Measurements from ENCODE around the gene IMPG2. TPM values are rescaled to one million over a fixed set of nuclear protein-coding genes. Genes with fewer than 3 reads are reported as not detected.

IMPG2 gene
- polyA plus RNA-seq, 1 donor (not counting 4 experiments of a cell fraction or from before 2014, with no cell fraction given), result 0.16 TPM

- no peaks in the 10 kb centered on the region for H3K9me1 ChIP-seq (ENCODE audit: control insufficient read depth, extremely low read depth, insufficient read depth, low read length)
- DNase-seq (ENCODE audit: low read depth, low spot score), result no peak
- peaks cover 20% of the 10 kb centered on the region for H3K4me1 ChIP-seq (ENCODE audit: control insufficient read depth, extremely low read depth, insufficient read depth, low read length)
- TF ChIP-seq CTCF (optimal IDR thresholded peaks at IDR 0.05 in 1 of 3, IDR thresholded peaks at IDR 0.05 in 1 of 3, conservative IDR thresholded peaks at IDR 0.05 in 1 of 3; ENCODE audit: extremely low read depth in 1 of 3, insufficient read depth in 2 of 3, low read length in 3 of 3), result no peak
- no peak for TF ChIP-seq EZH2 (IDR thresholded peaks at IDR 0.05; ENCODE audit: low read length)
- H3K36me3 ChIP-seq (ENCODE audit: control insufficient read depth in 2 of 2, extremely low read depth in 1 of 2, insufficient read depth in 2 of 2, low read length in 2 of 2), result no peaks in the 10 kb centered on the region
- no peaks in the 10 kb centered on the region for H3K9me3 ChIP-seq (ENCODE audit: control insufficient read depth, low read depth, low read length)
- no peaks in the 10 kb centered on the region for H3K79me2 ChIP-seq (ENCODE audit: control insufficient read depth, insufficient read depth, low read length)
- no peak overlapping the region for H2AFZ ChIP-seq (ENCODE audit: control insufficient read depth, low read length)
- no peaks in the 10 kb centered on the region for H4K20me1 ChIP-seq (ENCODE audit: control insufficient read depth, extremely low read depth, insufficient read depth, low read length)
- dilution Hi-C loops (cut with MboI; ENCODE audit: extremely low pct_ligation_motif_present, low sequenced_read_pairs), result no loop called here
- no peak overlapping the region for H3K27ac ChIP-seq (ENCODE audit: control insufficient read depth, insufficient read depth, low read length)
- no peak overlapping the region for H3K4me3 ChIP-seq (ENCODE audit: control insufficient read depth in 2 of 3, extremely low read depth in 1 of 3, insufficient read depth in 2 of 3, low read depth in 1 of 3, low read length in 3 of 3)
- H3K4me2 ChIP-seq (ENCODE audit: control insufficient read depth, extremely low read depth, insufficient read depth, low read depth, low read length), result no peak overlapping the region
- H3K27me3 ChIP-seq (ENCODE audit: control insufficient read depth, extremely low read depth, insufficient read depth, low read length), result no peaks in the 10 kb centered on the region
- no peak overlapping the region for H3K9ac ChIP-seq (ENCODE audit: control insufficient read depth, extremely low read depth, insufficient read depth, low read length)
- peak; percentile 41 for FAIRE-seq
Measured at GRCh38 chr3:101202640-101203039, 117.7 kb downstream of the IMPG2 start.

GRCh38 chr3:101200461-101200860, 119.9 kb downstream of the IMPG2 start:
- Histone ChIP-seq H3K4me1 (ENCODE audit: control insufficient read depth, extremely low read depth, insufficient read depth, low read length) (peaks cover 28% of the 10 kb centered on the region), H3K9me1 (ENCODE audit: control insufficient read depth, extremely low read depth, insufficient read depth, low read length) (no peaks in the 10 kb centered on the region), H2AFZ (ENCODE audit: control insufficient read depth, low read length) (no peak overlapping the region), H3K4me3 (ENCODE audit: control insufficient read depth in 2 of 3, extremely low read depth in 1 of 3, insufficient read depth in 2 of 3, low read depth in 1 of 3, low read length in 3 of 3) (no peak overlapping the region), H3K9ac (ENCODE audit: control insufficient read depth, extremely low read depth, insufficient read depth, low read length) (no peak overlapping the region), H3K4me2 (ENCODE audit: control insufficient read depth, extremely low read depth, insufficient read depth, low read depth, low read length) (no peak overlapping the region), H3K27ac (ENCODE audit: control insufficient read depth, insufficient read depth, low read length) (no peak overlapping the region), H3K36me3 (ENCODE audit: control insufficient read depth in 2 of 2, extremely low read depth in 1 of 2, insufficient read depth in 2 of 2, low read length in 2 of 2) (no peaks in the 10 kb centered on the region), H3K27me3 (ENCODE audit: control insufficient read depth, extremely low read depth, insufficient read depth, low read length) (no peaks in the 10 kb centered on the region), H3K9me3 (ENCODE audit: control insufficient read depth, low read depth, low read length) (no peaks in the 10 kb centered on the region), H4K20me1 (ENCODE audit: control insufficient read depth, extremely low read depth, insufficient read depth, low read length) (no peaks in the 10 kb centered on the region), H3K79me2 (ENCODE audit: control insufficient read depth, insufficient read depth, low read length) (no peaks in the 10 kb centered on the region)
- dilution Hi-C loops (cut with MboI; ENCODE audit: extremely low pct_ligation_motif_present, low sequenced_read_pairs), result no loop called here
- no peak for FAIRE-seq
- no peak for TF ChIP-seq EZH2 (IDR thresholded peaks at IDR 0.05; ENCODE audit: low read length)
- no peak for TF ChIP-seq CTCF (optimal IDR thresholded peaks at IDR 0.05 in 1 of 3, IDR thresholded peaks at IDR 0.05 in 1 of 3, conservative IDR thresholded peaks at IDR 0.05 in 1 of 3; ENCODE audit: extremely low read depth in 1 of 3, insufficient read depth in 2 of 3, low read length in 3 of 3)
- DNase-seq (ENCODE audit: low read depth, low spot score), result no peak
